ENCODE data around the gene LHFPL4.

The LHFPL4 gene

DNA sequence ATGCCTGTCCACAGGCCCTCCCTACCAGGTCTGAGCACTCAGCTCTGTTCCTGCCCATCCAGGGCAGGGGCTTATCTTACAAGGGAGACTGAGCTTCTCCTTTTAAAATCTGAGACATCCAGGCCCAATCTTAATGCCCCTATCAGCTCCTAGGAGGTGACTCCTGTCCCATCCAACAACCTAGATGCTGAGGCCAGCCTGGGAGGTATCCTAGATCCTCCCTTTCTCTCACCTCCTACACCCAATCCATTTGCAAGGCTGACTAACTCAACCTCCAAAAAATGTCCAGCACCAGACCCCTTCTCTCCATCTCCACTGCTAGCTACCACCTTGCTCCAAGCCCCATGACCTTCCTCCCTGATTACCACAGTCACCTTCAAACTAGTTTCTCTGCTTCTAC lies 17.4 kb downstream of the LHFPL4 start:
- no peak for DNase-seq (ENCODE audit: extremely low read depth, low read depth)
- TF ChIP-seq, protein P1, sequence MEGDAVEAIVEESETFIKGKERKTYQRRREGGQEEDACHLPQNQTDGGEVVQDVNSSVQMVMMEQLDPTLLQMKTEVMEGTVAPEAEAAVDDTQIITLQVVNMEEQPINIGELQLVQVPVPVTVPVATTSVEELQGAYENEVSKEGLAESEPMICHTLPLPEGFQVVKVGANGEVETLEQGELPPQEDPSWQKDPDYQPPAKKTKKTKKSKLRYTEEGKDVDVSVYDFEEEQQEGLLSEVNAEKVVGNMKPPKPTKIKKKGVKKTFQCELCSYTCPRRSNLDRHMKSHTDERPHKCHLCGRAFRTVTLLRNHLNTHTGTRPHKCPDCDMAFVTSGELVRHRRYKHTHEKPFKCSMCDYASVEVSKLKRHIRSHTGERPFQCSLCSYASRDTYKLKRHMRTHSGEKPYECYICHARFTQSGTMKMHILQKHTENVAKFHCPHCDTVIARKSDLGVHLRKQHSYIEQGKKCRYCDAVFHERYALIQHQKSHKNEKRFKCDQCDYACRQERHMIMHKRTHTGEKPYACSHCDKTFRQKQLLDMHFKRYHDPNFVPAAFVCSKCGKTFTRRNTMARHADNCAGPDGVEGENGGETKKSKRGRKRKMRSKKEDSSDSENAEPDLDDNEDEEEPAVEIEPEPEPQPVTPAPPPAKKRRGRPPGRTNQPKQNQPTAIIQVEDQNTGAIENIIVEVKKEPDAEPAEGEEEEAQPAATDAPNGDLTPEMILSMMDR (IDR thresholded peaks at IDR 0.05; ENCODE audit: low read depth, low read length) = no peak

DNA sequence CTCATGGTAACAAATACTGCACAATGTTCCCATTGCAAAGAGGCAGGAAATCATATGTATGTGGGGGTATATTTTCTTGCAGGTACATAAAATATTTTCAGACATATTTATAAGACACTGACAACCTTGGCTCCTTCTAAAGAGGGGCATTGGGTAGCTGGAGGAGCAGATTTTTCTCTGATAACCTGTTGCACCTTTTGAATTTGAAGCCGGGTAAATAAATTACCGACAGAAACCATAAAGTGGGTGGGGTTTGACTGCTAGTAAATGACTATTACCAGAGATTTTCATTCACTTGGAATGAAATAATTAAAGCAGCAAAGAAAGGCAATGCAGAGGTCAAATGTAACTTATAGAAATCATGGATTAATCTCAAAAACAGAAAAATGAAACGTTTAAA lies 19.2 kb downstream of the LHFPL4 start:
- DNase-seq (ENCODE audit: extremely low read depth, low read depth) = no peak
- TF ChIP-seq, protein P1 (IDR thresholded peaks at IDR 0.05; ENCODE audit: low read depth, low read length) = no peak

DNA sequence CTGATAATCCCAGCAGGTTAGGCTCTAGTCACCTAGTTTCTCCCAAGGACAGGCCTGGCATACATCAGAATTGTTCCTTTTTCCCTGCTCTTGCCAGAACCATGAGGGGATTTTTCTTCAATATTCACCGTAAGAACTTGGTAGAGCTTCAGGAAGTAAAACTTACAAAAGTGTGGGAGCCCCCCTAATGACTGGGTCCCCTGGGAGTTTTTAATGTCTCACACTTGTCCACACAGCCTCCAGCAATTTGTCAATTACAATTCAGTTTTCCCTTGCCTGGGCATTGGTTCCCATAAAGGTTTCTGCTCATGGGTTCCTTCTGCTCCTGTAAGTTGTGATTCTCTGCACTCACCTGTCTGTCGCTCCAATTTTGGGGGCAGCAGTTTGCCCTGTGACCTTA lies 28.5 kb downstream of the LHFPL4 start:
- DNase-seq (ENCODE audit: extremely low read depth, low read depth) = no peak

DNA sequence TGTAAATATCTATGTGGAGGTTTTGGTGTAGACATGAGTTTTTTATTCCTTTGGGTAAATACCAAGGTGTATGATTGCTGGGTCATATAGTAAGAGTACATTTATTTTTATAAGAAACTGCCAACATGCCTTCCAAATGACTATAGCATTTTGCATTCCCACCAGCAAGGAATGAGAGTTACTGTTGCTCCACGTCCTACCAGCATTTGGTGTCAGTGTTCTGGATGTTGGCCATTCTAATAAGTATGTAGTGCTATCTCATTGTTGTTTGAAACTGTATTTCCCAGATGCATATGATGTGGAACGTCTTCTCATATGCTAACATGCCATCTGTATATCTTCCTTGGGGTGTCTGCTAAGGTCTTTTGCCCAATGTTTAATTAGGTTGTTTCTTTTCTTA lies 38.7 kb downstream of the LHFPL4 start:
- DNase-seq (ENCODE audit: extremely low read depth, low read depth) = no peak
- TF ChIP-seq, protein P1 (IDR thresholded peaks at IDR 0.05; ENCODE audit: low read depth, low read length) = no peak

More for the DNA sequence above, 28.5 kb downstream of the LHFPL4 start:
- TF ChIP-seq, protein P1 (IDR thresholded peaks at IDR 0.05; ENCODE audit: low read depth, low read length) = no peak

DNA sequence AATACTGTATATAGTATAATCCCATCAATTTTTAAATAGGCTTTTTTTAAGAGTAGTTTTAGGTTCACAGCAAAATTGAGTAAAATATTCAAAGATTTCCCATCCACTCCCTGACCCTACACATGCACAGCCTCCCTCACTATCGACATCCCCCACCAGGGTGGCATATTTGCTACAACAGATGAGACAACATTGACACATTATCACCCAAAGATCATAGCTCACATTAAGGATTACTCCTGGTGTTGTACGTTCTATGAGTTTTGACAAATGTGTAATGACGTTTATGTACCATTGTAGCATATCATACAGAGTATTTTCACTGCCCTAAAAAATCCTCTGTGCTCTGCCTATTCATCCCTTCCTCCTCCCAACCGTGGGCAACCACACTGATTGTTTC lies 39.3 kb downstream of the LHFPL4 start:
- no peak for DNase-seq (ENCODE audit: extremely low read depth, low read depth)
- TF ChIP-seq, protein P1 (IDR thresholded peaks at IDR 0.05; ENCODE audit: low read depth, low read length) = no peak

DNA sequence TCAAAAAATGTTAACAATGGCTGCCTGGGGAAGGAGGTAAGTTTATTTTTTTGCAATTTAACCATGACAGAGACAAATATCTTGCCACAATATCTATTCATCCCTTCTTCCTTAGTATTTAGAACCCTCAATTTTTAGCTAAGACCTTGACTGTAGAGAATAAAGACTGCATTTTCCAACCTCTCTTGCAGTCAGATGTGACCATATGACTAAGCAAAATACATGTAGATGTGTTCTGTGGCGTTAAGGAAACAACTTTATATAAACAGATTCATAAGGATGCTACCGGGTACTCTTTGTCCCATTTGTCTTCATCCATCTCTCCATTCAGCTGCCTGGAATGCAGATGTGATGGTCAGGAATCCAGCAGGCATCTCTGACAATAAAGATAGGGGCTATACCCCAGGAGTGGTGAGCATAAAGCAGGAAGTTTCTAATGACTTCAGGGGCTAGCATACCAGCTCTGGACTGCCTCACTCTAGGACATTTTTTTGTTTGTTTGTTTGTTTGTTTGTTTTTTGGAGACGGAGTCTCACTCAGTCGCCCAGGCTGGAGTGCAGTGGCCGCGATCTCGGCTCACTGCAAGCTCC lies 41.1 kb downstream of the LHFPL4 start:
- TF ChIP-seq, protein P1 (IDR thresholded peaks at IDR 0.05; ENCODE audit: low read depth, low read length) = no peak
- DNase-seq (ENCODE audit: extremely low read depth, low read depth) = no peak

DNA sequence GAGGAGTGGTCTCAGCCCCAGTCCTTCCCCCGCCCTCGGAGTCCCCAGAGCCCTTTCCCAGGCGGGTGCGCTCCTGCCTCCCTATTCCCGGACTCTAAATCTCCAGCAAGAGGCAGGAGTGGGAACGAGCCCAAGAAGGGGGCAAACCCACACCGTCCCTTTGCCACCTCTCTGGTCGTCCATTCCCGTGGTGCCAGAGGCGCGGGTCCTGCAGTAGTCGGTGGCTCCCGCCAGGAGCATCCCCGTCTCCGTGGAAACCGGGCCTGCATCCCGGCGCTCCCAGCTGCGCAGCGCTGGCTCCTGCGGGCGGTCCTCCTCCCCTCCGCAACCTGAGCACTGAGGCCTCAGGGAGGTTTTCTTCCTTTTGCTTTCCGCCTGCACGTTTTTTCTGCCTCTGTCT lies 44.8 kb downstream of the LHFPL4 start:
- TF ChIP-seq, protein P1 (IDR thresholded peaks at IDR 0.05; ENCODE audit: low read depth, low read length) = no peak
- DNase-seq (ENCODE audit: extremely low read depth, low read depth) = no peak

Data from AG09319 (cell line).